K562 (cell line): ENCODE results near the gene IL23R. TPM values are rescaled to one million over a fixed set of nuclear protein-coding genes. Genes with fewer than 3 reads are reported as not detected.

Experiments
- ATAC-seq: fragments of 200-7000 bp; cut with Tn5 transposase; 3 replicates; pipeline ENCODE4 v1.9.1; 2020; ENCODE audit warnings: moderate library complexity
- BruUV-seq: library from RNA; stranded (reverse); fragments of 400-500 nt; replicated peaks from 2 replicates; lab custom pipeline; 2021; lab: Mats Ljungman, UMichigan
- CTCF ChIA-PET: fragments of 300-600 bp; formaldehyde crosslinking; extraction: SDS; loops from one replicate; lab custom pipeline; 2021; ENCODE audit warnings: low intra/inter-chr PET ratio; lab: Yijun Ruan, JAX
- POLR2A ChIA-PET: fragments of 300-600, 350-650 bp; sonication (Branson Sonifier 250); formaldehyde crosslinking; extraction: SDS; loops from one replicate; lab custom pipeline; 2021; ENCODE audit warnings: antibody characterized with exemption, inconsistent platforms; lab: Yijun Ruan, JAX
- DNase-seq, 4 experiments: peaks; one replicate each; pipeline versions ENCODE4 v3.0.0 to v3.0.0-alpha.2; 2011 to 2018; ENCODE audit warnings: low spot score in 3 of 4, mixed read lengths in 3 of 4; ENCODE audit errors: extremely low read depth in 1 of 4
- FAIRE-seq: peaks from 2 replicates; lab custom pipeline; 2011; peaks lifted over from hg19 to GRCh38; lab: Jason Lieb, UNC
- H2AFZ ChIP-seq: 2 replicates; pipeline ENCODE4 v1.6.0; 2011; ENCODE audit warnings: low read depth, low read length, control low read depth, inconsistent platforms
- H3K27ac ChIP-seq: fragments of 200-600 bp; 3 replicates; pipeline ENCODE4 v1.8.0; 2011; ENCODE audit warnings: low read depth, mild to moderate bottlenecking, control low read depth, inconsistent platforms, low read length, moderate library complexity, mixed read lengths; ENCODE audit errors: extremely low read depth
- H3K27me3 ChIP-seq, 2 experiments: fragments of 300-600 bp in 1 of 2; 2 replicates in 1 of 2; 3 replicates in 1 of 2; pipeline versions ENCODE4 v1.6.0 to v1.8.0; 2011; ENCODE audit warnings: inconsistent platforms in 2 of 2, low read length in 2 of 2, mild to moderate bottlenecking in 1 of 2, mixed read lengths in 1 of 2, moderate library complexity in 1 of 2; ENCODE audit not compliant: control insufficient read depth in 2 of 2, insufficient read depth in 2 of 2
- H3K36me3 ChIP-seq: fragments of 300-600 bp; 3 replicates; pipeline ENCODE4 v1.8.0; 2011; ENCODE audit warnings: mild to moderate bottlenecking, low read length, inconsistent platforms; ENCODE audit not compliant: control insufficient read depth, insufficient read depth
- H3K4me1 ChIP-seq, 2 experiments: fragments of 200-600 bp in 1 of 2; replicated peaks in 1 of 2; 2 replicates in 1 of 2; 3 replicates in 1 of 2; pipeline versions ENCODE4 v1.5.1 to v1.8.0; 2011; ENCODE audit warnings: inconsistent platforms in 2 of 2, low read length in 2 of 2, mild to moderate bottlenecking in 1 of 2, mixed read lengths in 1 of 2, moderate library complexity in 1 of 2; ENCODE audit not compliant: control insufficient read depth in 2 of 2, insufficient read depth in 2 of 2
- H3K4me2 ChIP-seq: 2 replicates; pipeline ENCODE4 v1.6.1; 2011; ENCODE audit warnings: low read length, control low read depth, inconsistent platforms, mixed read lengths; ENCODE audit not compliant: insufficient read depth
- H3K4me3 ChIP-seq: fragments of 200-600 bp; sonication (generic), shearing (Covaris generic); 2 replicates; pipeline ENCODE4 v1.5.1; 2016; ENCODE audit warnings: control low read depth, inconsistent platforms
- H3K79me2 ChIP-seq: fragments of 200-600 bp; 3 replicates; pipeline ENCODE4 v1.8.0; 2011; ENCODE audit warnings: low read length, inconsistent platforms; ENCODE audit not compliant: control insufficient read depth, insufficient read depth
- H3K9ac ChIP-seq, 2 experiments: 2 replicates each; pipeline versions ENCODE4 v1.6.0 to v1.6.1; 2011; ENCODE audit warnings: low read depth in 2 of 2, low read length in 2 of 2, control low read depth in 1 of 2, inconsistent platforms in 1 of 2, mild to moderate bottlenecking in 1 of 2, mixed read lengths in 1 of 2; ENCODE audit not compliant: insufficient read depth in 1 of 2
- H3K9me1 ChIP-seq: one replicate; pipeline ENCODE4 v1.6.0; 2011; ENCODE audit warnings: inconsistent platforms, mild to moderate bottlenecking, low read length, moderate library complexity; ENCODE audit not compliant: control insufficient read depth, insufficient read depth
- H3K9me3 ChIP-seq: replicated peaks from 2 replicates; pipeline ENCODE4 v1.5.1; 2011; ENCODE audit warnings: low read depth, low read length, inconsistent platforms; ENCODE audit not compliant: control insufficient read depth, insufficient read depth
- H4K20me1 ChIP-seq: replicated peaks from 2 replicates; pipeline ENCODE4 v1.6.1; 2011; ENCODE audit warnings: low read length, inconsistent platforms, mixed read lengths; ENCODE audit not compliant: control insufficient read depth, insufficient read depth
- HLTF ChIP-seq: fragments of 450-650 bp; IDR thresholded peaks from 2 replicates; pipeline ENCODE4 v1.6.1; 2016
- MYNN ChIP-seq, 2 experiments: sonication (generic); formaldehyde crosslinking in 1 of 2; IDR thresholded peaks; 2 replicates each; pipeline versions ENCODE4 v1.5.0 to v1.6.1; 2016 to 2020; ENCODE audit warnings: antibody characterized with exemption in 1 of 2, missing genetic modification reagents in 1 of 2
- NCOA2 ChIP-seq, 2 experiments: fragments of 450-650 bp; IDR thresholded peaks; 2 replicates each; pipeline ENCODE4 v1.6.1; 2018; ENCODE audit warnings: mild to moderate bottlenecking in 2 of 2, moderate library complexity in 1 of 2; ENCODE audit not compliant: partially characterized antibody in 2 of 2
- NR0B1 ChIP-seq: fragments of 450-650 bp; IDR thresholded peaks from one replicate; pipeline ENCODE4 v1.6.1; 2018; ENCODE audit warnings: mild to moderate bottlenecking, moderate library complexity; ENCODE audit not compliant: partially characterized antibody
- NR3C1 ChIP-seq: sonication (generic); formaldehyde crosslinking; IDR thresholded peaks from 2 replicates; pipeline ENCODE4 v1.8.1; 2022; ENCODE audit warnings: missing genetic modification reagents
- PATZ1 ChIP-seq: fragments of 250-450 bp; sonication (Bioruptor Pico); IDR thresholded peaks from 2 replicates; pipeline ENCODE4 v1.5.0; 2020; ENCODE audit warnings: mild to moderate bottlenecking, borderline replicate concordance
- RBM15 ChIP-seq: fragments of 200-400 bp; formaldehyde crosslinking; IDR thresholded peaks from 2 replicates; pipeline ENCODE4 v1.6.1; 2018; ENCODE audit warnings: mild to moderate bottlenecking, low read length, moderate library complexity; ENCODE audit not compliant: insufficient read depth
- SRF ChIP-seq, 2 experiments: fragments of 250-450, 450-650 bp in 1 of 2; sonication (Bioruptor Pico) in 1 of 2; sonication (generic) in 1 of 2; formaldehyde crosslinking; IDR thresholded peaks; 2 replicates each; pipeline versions ENCODE4 v1.5.0 to v1.5.1; 2020 to 2022; ENCODE audit warnings: mild to moderate bottlenecking in 1 of 2, missing genetic modification reagents in 1 of 2
- WGBS: fragments of 100-300 bp; shearing (Covaris generic); methylation state at CpG from one replicate; pipeline ENCODE4 v1.1.6; 2016; ENCODE audit warnings: low coverage, mixed read lengths; ENCODE audit not compliant: insufficient coverage; ENCODE audit errors: missing lambda C conversion rate; 5-methylcytosine and 5-hydroxymethylcytosine counted together
- in situ Hi-C: fragments of 300-500 bp; cut with MboI; formaldehyde crosslinking; loops from 4 replicates; pipeline ENCODE4 v1.15.0; 2018; ENCODE audit warnings: inconsistent platforms, mixed read lengths
- intact Hi-C: fragments of 100-400 bp; cut with micrococcal nuclease; formaldehyde crosslinking; loops from 2 replicates; pipeline ENCODE4 v1.14.2; 2022
- polyA plus RNA-seq, 8 experiments: library from polyadenylated mRNA; depleted of rRNA in 4 of 8; stranded (reverse) in 5 of 8; unstranded in 3 of 8; fragments of >200 nt; fragmentation: Nextera tagmentation in 2 of 8; fragmentation: Illumina TruSeq in 1 of 8; extraction: Ambion mirVana in 2 of 8; extraction: Trizol in 1 of 8; gene quantifications; 2 replicates each; pipeline versions ENCODE4 v1.2.1 to v1.2.3, GENCODE V29; 2011 to 2014; ENCODE audit warnings: inconsistent platforms in 1 of 8, missing spikeins in 1 of 8
- total RNA-seq, 7 experiments: library from RNA; depleted of rRNA in 6 of 7; stranded (reverse); fragments of >200 nt in 6 of 7; fragmentation: Illumina TruSeq in 2 of 7; extraction: Trizol in 2 of 7; gene quantifications; 2 replicates each; pipeline versions ENCODE4 v1.2.1 to v1.2.3, GENCODE V29; 2011 to 2021; ENCODE audit warnings: low replicate concordance in 1 of 7
- TF ChIP-seq, protein P1 (sequence below): fragments of 250-450 bp; sonication (Bioruptor Pico); IDR thresholded peaks from 2 replicates; pipeline ENCODE4 v1.6.1; 2021; ENCODE audit warnings: mild to moderate bottlenecking
- TF ChIP-seq, protein P2 (sequence below), 2 experiments: IDR thresholded peaks in 1 of 2; conservative IDR thresholded peaks in 1 of 2; 2 replicates each; pipeline ENCODE4 v1.6.1; 2016; ENCODE audit warnings: low read depth in 2 of 2, mild to moderate bottlenecking in 1 of 2, missing compliant biosample characterization in 1 of 2, missing genetic modification characterization in 1 of 2, moderate library complexity in 1 of 2
- TF ChIP-seq, protein P3 (sequence below): fragments of 450-650 bp; IDR thresholded peaks from 2 replicates; pipeline ENCODE4 v1.6.1; 2018; ENCODE audit warnings: mild to moderate bottlenecking, low read depth; ENCODE audit not compliant: partially characterized antibody

IL23R gene
- total and polyA plus RNA-seq, 9 of the 15 experiments (the other 6 are each of a cell fraction or from before 2014, with no cell fraction given), result 4.4 to 52.7 (median 22.8) TPM

DNA sequence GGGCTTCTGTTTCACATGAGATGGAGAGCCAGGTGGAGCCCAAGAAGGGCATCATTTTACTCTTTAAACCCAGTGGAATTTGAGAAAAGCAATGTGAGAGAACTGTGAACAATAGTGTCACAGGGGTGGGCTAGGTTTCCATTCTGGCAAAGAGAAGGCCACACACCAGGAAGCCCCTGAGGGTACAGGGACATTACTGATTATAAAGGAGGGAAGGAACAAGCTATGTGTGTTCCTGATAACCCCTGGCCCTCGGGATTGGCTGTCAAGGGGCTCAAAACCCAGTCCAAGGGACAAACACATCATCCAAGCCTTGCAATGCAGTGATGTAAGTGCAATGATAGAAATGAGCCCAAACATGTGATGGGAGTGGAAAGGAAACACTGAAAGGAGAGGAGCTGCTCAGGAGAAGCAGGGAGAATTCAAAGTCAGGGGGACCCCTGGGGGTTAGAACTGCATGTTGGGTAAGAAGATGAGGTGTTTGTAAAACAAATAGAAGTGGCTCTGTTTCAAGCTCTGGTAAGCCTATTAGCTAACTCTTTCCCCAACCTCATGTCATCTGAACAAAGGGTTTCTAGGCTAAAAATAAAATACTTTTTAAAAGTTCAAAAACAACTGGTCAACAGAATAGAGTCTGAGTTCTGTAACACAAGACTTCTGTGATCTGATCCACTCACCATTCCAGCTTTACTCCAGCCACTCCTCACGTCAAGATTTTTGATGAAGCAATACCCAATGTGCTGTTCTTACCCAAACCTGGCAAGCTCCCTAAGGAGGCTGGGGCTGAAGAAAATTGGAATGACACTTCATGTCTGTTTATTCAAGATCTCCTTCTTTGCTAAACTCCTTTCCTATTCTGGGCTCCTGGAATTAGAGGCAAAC is 90.3 kb downstream of the IL23R start:
- ChIA-PET POLR2A (interaction anchor here (0.7 kb wide), 1 partner anchor 9 kb away, joined by 4 read pairs; no protein-coding TSS in a partner anchor), CTCF (no interaction called here)
- H3K9me1 ChIP-seq, result no peaks in the 10 kb centered on the region
- FAIRE-seq, result no peak
- no peaks in the 10 kb centered on the region for H3K27me3 ChIP-seq
- no peak overlapping the region for H2AFZ ChIP-seq
- no peak for ATAC-seq
- no peak overlapping the region for H3K27ac ChIP-seq
- no peaks in the 10 kb centered on the region for H3K79me2 ChIP-seq
- no peaks in the 10 kb centered on the region for H3K4me1 ChIP-seq
- in situ Hi-C loops (no loop called here), intact Hi-C loops (no loop called here)
- no peaks in the 10 kb centered on the region for H3K9me3 ChIP-seq
- BruUV-seq, result no TSS peak
- no peak overlapping the region for H3K4me3 ChIP-seq
- no peak overlapping the region for H3K9ac ChIP-seq
- WGBS, result 32% methylated on average over 2 of the region's 2 CpGs
- no peak for DNase-seq
- H4K20me1 ChIP-seq, result no peaks in the 10 kb centered on the region
- H3K36me3 ChIP-seq, result peaks cover 35% of the 10 kb centered on the region; the same call in 2 of the 3 replicates
- H3K4me2 ChIP-seq, result no peak overlapping the region
- TF ChIP-seq, protein P1, sequence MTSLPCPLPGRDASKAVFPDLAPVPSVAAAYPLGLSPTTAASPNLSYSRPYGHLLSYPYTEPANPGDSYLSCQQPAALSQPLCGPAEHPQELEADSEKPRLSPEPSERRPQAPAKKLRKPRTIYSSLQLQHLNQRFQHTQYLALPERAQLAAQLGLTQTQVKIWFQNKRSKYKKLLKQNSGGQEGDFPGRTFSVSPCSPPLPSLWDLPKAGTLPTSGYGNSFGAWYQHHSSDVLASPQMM (CRISPR knock-in tag), result no peak
- no peak for TF ChIP-seq NR0B1
- no peak for TF ChIP-seq NR3C1 (CRISPR knock-in tag)
- TF ChIP-seq, protein P2, sequence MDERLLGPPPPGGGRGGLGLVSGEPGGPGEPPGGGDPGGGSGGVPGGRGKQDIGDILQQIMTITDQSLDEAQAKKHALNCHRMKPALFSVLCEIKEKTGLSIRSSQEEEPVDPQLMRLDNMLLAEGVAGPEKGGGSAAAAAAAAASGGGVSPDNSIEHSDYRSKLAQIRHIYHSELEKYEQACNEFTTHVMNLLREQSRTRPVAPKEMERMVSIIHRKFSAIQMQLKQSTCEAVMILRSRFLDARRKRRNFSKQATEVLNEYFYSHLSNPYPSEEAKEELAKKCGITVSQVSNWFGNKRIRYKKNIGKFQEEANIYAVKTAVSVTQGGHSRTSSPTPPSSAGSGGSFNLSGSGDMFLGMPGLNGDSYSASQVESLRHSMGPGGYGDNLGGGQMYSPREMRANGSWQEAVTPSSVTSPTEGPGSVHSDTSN (CRISPR knock-in tag; IDR thresholded peaks at IDR 0.05; ENCODE audit: low read depth), result no peak
- TF ChIP-seq, protein P2 (tag; conservative IDR thresholded peaks at IDR 0.05; ENCODE audit: low read depth), result no peak
- TF ChIP-seq MYNN (IDR thresholded peaks at IDR 0.05), result no peak
- no peak for TF ChIP-seq MYNN (CRISPR knock-in tag; IDR thresholded peaks at IDR 0.05)
- no peak for TF ChIP-seq NCOA2 (IDR thresholded peaks at IDR 0.05; ENCODE audit: partially characterized antibody in 2 of 2)
- no peak for TF ChIP-seq SRF (CRISPR knock-in tag; IDR thresholded peaks at IDR 0.05)
- TF ChIP-seq RBM15, result no peak
- TF ChIP-seq PATZ1 (CRISPR knock-in tag), result no peak
- TF ChIP-seq HLTF, result no peak
- TF ChIP-seq, protein P3, sequence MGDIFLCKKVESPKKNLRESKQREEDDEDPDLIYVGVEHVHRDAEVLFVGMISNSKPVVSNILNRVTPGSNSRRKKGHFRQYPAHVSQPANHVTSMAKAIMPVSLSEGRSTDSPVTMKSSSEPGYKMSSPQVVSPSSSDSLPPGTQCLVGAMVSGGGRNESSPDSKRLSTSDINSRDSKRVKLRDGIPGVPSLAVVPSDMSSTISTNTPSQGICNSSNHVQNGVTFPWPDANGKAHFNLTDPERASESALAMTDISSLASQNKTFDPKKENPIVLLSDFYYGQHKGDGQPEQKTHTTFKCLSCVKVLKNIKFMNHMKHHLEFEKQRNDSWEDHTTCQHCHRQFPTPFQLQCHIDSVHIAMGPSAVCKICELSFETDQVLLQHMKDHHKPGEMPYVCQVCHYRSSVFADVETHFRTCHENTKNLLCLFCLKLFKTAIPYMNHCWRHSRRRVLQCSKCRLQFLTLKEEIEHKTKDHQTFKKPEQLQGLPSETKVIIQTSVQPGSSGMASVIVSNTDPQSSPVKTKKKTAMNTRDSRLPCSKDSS, result no peak
